CD4-positive, alpha-beta T cell treated with Interleukin-12 subunit alpha and Interleukin-12 subunit beta, for 1 hour (primary cell): ENCODE measurements around the gene PLXNC1.

ENCODE experiments used
- DNase-seq: peaks from one replicate; pipeline ENCODE4 v3.0.0-alpha.2; 2020

PLXNC1 gene

GRCh38 chr12:94147991-94148738 lies at the start of gene PLXNC1:
Gene PLXNC1 (plus strand): TSS chr12:94148577. CDS start chr12:94148972, 395 bp downstream.
- DNase-seq: peak; percentile 75

- DNase-seq: no peak
Observed at GRCh38 chr12:94099191-94099590, 49.2 kb upstream of the PLXNC1 start.

- no peak for DNase-seq
Observed at GRCh38 chr12:94099632-94100031, 48.7 kb upstream of the PLXNC1 start.

GRCh38 chr12:94100211-94100627 lies 48.2 kb upstream of the PLXNC1 start:
- DNase-seq: no peak

- DNase-seq: peak; percentile 79
Observed at GRCh38 chr12:94100990-94101737, 47.2 kb upstream of the PLXNC1 start.

- peak; percentile 88 for DNase-seq
Observed at GRCh38 chr12:94101738-94102660, 46.4 kb upstream of the PLXNC1 start.

- DNase-seq: no peak
Observed at GRCh38 chr12:94103986-94104385, 44.4 kb upstream of the PLXNC1 start.

- DNase-seq: no peak
Observed at GRCh38 chr12:94107910-94108309, 40.5 kb upstream of the PLXNC1 start.

GRCh38 chr12:94109160-94109559 lies 39.2 kb upstream of the PLXNC1 start:
- DNase-seq: no peak

- DNase-seq: no peak
Observed at GRCh38 chr12:94110258-94110657, 38.1 kb upstream of the PLXNC1 start.

GRCh38 chr12:94111302-94111701 lies 37.1 kb upstream of the PLXNC1 start:
- no peak for DNase-seq

GRCh38 chr12:94112121-94112520 lies 36.3 kb upstream of the PLXNC1 start:
- no peak for DNase-seq

GRCh38 chr12:94114166-94114565 lies 34.2 kb upstream of the PLXNC1 start:
- DNase-seq: no peak

GRCh38 chr12:94116191-94116590 lies 32.2 kb upstream of the PLXNC1 start:
- DNase-seq: no peak

- no peak for DNase-seq
Observed at GRCh38 chr12:94121886-94122285, 26.5 kb upstream of the PLXNC1 start.

GRCh38 chr12:94122591-94122990 lies 25.8 kb upstream of the PLXNC1 start:
- DNase-seq: no peak

- no peak for DNase-seq
Observed at GRCh38 chr12:94123127-94123526, 25.2 kb upstream of the PLXNC1 start.

- DNase-seq: no peak
Observed at GRCh38 chr12:94126067-94126466, 22.3 kb upstream of the PLXNC1 start.

GRCh38 chr12:94127239-94128131 lies 20.9 kb upstream of the PLXNC1 start:
- DNase-seq: no peak

GRCh38 chr12:94128280-94128679 lies 20.1 kb upstream of the PLXNC1 start:
- no peak for DNase-seq

- peak; percentile 63 for DNase-seq
Observed at GRCh38 chr12:94133964-94134795, 14.2 kb upstream of the PLXNC1 start.
